Stimulated activated naive CD4-positive, alpha-beta T cell treated with Interleukin-2 at 50 U/mL for 16 hours (primary cell): ENCODE results near the gene ARHGEF1.
A peak's percentile ranks its signal among the peaks of the same experiment; 100 is the strongest.

Source experiments
- DNase-seq: peaks from one replicate; lab custom pipeline; 2025; lab: John Stamatoyannopoulos, UW

The ARHGEF1 gene

DNA sequence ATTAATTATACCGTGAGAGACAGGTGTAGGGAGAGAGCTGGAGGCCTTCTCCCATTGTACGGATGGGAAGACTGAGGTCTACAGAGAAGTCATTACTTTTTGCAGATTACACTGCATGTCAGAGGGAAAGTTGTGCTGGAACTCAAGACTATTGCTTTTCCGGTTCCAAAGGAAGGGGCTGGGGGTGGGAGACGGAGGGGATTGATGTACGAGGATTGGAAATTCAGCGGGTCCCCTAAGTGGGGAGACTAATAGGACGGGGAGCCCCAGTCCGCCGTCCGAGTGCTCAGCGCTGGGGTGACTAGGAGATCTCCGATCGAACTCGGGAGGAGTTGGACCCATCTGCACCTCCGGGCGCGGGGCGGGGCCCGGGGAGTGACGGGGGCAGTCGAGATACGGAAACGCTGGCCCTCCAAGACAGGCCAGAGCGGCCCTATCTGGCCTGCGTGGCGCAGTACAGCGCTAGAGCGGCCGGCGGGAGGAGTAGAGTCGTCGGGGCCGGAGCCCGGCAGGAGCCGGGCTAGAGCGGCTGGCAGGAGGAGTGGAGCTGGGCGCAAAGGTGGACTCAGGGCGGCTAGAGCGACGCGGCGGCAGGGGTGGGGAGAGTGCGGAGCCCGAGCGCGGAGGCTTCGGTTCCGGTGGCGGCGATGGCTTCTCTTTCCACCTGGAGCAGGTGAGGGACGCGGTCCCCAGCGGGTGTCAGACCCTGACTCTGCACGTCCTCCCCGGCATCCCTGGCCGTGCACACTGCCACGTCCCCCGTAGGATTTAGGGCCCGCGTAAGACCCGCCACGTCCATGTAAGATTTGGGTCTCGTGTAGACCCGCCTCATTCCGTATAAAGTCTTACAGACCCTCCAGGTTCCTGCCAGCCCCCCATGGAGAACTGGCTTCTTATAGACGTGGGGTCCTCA is 1.1 kb downstream of the ARHGEF1 start:
- DNase-seq: peak; percentile 85

DNA sequence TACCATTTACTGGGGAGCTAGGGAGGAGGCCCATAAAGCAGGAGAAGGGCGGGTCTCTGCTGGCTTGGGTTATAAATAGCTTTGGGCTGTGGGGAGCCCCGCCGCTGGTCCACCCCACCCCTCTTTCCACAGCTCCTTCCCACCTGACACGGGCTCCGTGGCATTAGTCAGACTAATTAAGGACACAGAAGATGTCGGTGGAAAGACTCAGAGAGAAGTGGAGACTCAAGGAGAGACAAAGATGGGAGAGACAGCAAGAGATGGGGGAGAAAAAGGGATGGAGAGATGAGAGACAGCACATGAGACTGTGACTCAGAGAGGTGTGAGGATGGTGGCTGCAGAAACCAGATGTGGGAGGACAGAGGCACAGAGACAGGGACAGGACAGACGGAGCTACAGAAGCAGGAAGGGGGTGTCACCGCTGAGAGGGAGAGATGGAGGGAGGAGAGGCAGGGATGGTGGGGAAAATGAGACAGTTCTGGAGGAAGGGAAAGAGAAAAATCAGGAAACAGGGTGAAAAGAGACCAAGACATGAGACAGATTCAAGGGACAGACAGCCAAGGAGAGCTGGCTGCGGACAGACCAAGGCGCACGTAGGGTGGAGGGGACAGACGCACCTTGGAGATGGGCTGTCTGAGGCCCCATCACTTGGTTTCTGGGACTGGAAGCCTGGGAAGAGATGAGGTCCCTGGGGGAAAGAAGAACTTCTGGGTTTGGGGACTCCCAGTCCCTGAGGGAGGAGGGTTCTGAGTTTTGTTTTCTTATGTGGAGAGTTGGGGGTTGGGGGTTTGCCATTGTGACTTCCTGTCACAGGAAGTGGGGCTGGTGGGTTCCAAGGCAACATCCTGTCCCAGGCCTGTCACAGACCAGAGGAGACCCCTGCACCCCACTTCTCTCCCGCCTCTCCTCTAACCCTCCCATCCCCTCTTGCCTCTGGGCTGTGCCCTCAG is 4.1 kb downstream of the ARHGEF1 start:
- peak; percentile 56 for DNase-seq

DNA sequence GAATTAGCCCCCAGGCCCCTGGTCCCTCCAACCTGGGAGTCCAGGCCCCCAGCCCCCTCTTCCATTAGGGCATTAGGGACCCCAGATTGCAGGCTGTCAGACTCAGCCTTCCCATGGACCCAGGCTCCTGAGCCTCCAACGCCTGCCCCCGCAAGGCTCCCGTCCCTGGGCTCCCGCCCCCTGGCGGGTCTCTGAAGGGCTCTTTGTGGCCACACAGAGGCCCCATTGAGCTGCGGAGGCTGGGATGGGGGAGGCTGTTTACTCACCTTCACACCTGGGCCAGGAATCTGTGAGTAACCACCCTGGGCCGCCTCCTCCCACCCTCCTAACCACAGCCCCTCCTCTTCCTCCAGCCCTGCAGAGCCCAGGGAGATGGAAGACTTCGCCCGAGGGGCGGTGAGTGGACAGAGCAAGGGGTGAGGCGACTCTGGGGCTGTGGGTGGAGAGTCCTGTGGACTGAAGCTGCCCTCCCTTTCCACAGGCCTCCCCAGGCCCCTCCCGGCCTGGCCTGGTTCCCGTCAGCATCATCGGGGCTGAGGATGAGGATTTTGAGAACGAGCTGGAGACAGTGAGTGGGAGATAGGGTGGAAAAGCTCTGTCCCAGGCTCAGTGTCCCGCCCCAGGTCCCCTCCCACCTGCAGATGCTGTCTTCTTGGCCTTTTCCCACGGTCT is 4.9 kb downstream of the ARHGEF1 start:
- peak; percentile 89 for DNase-seq

DNA sequence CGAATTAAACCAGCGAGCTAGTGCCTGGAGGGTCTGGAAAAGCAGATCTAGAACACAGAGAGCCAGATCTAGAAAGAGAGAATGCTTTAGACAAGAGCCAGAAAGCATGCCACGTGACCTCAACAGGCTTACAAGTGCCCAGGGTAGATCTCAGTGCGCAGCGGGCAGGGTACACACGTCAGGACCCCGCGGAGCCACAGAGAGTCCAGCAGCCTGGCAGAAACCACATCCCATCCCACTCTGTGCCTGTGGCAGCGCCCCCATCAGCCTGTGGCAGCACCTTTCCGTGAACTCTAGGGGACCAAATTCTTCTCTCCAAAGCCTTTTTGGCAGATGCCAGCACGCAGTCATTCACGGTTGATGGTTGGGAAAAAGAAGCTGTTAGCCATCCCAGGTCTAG is 5.9 kb downstream of the ARHGEF1 start:
- no peak for DNase-seq

GRCh38 chr19:41889896-41890295 is 6.9 kb downstream of the ARHGEF1 start:
- DNase-seq: no peak

DNA sequence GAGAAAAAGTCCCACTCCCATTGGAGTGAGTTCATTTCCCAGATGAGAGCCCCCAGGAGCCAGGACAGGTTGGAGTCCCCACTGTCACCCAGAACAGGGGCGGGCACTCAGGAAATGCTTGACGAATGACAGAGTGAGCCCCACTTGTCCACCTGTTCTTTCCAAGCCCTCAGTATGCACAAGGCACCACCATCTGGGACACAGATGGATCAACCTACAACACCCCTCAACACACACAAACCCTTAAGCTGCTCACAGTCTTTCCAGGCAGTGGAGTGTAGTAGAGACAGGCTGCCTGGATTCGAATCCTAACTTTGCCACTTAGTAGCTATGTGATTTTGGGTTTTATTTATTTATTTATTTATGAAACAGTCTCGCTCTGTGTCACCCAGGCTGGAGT is 8.0 kb downstream of the ARHGEF1 start:
- DNase-seq: no peak

- DNase-seq: no peak
Measured at GRCh38 chr19:41892173-41892902, 9.4 kb downstream of the ARHGEF1 start.

- no peak for DNase-seq
Measured at GRCh38 chr19:41893899-41894298, 10.9 kb downstream of the ARHGEF1 start.

DNA sequence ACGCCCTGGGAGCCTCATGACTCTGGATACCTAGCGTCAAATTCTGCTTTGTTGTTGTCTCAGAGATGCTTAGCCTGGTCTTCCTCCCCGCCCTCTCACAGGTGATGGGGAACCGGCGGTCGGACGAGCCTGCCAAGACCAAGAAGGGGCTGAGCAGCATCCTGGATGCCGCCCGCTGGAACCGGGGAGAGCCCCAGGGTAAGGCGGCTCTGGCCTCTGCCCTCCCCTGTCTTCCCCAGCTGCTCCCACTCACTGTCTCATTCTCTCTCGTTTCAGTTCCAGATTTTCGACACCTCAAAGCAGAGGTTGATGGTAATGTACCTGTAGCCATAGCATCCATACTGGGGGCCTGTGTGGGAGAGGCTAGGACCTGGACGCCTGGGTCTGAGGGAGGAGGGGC is 11.4 kb downstream of the ARHGEF1 start:
- DNase-seq: no peak

DNA sequence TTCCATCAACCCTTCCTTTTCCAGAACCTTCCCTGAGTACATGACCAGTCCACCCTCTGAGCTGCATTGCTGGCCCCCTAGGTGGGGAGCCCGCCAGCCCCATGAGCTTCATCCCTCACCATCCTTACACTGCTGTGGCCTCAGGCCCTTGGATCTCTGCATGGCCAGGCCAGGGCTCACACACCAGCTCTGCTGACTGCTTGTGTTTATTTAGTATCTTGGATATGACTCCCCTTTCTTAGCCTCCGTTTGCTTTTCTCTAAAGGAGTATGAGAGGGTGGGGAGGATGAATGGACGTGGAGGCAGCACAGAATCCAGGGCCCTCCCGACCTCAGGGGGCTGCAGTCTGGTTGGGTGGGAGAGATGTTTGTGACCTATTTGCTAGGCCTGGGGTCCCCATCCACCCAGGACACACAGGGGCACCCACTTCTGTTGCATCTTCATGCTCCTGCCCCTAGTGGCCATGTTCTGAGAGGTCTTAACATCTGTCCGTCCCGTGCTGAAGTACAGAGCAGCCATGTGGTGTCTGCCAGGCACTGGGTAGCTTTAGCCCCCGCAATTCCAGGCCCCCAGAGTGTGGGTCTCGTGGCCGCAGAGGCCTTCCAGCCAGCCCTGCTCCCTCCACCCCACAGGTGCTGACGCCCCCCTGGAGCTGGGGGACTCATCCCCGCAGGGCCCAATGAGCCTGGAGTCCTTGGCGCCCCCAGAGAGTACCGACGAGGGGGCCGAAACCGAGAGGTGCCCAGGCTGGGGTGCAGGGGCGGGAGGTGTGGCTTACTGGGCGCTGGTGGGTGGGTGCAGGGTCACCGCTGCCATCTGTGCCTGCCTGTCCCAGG is 13.0 kb downstream of the ARHGEF1 start:
- DNase-seq: no peak

GRCh38 chr19:41896581-41896942 is 13.6 kb downstream of the ARHGEF1 start:
- no peak for DNase-seq

DNA sequence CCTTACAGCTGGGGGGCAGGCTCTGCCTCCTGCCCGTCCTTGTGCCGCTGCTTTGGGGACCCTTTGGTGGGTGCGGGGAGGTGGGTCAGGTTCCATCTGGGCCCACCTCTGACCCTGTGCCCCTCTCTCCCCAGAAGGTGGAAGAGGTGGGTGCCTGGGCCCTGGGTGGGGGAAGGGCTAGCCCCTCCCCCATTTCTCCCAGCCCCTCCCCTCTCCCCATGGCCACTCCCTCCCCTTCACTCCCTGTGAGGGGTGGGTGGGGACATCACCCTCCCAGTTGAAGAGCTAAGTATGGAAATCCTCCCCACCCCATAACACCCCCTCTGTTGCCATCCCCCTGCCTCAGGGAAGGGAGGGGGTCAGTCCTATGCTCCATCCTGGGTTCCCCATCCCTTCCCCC is 14.2 kb downstream of the ARHGEF1 start:
- no peak for DNase-seq

- DNase-seq: no peak
Measured at GRCh38 chr19:41897820-41898219, 14.8 kb downstream of the ARHGEF1 start.

- no peak for DNase-seq
Measured at GRCh38 chr19:41898235-41898634, 15.3 kb downstream of the ARHGEF1 start.

GRCh38 chr19:41901707-41902360 is 18.9 kb downstream of the ARHGEF1 start:
- DNase-seq: no peak

GRCh38 chr19:41902594-41902993 is 19.6 kb downstream of the ARHGEF1 start:
- DNase-seq: no peak

DNA sequence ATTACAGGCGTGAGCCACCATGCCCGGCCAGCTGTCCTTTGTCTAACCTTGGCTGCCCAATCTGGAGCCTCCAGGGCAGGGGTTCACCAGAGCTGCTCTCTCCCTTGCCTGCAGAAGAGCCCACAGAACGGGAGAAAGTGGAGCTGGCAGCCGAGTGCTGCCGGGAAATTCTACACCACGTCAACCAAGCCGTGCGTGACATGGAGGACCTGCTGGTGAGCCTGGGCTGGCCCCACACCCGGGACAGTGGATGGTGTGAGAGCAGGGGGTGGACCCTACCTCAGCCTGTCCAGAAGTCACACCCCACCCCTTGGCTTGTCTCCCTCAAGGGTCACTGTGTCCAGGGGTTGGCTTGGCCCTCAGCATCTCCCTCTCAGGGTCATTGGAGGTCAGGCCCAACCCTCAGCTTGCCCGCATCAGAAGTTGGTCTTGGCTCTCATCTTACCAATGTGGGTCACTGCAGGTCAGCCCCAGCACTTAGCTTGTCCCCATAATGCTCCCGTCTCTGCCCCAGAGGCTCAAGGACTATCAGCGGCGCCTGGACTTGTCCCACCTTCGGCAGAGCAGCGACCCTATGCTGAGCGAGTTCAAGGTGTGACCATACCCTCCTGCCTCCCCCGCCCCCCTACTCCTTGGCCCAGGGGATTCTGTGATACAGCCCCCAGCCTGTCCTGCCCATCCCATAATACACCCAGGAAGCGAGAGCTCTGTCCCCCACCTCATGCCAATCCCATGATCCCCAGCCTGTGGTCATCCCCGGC is 20.4 kb downstream of the ARHGEF1 start:
- DNase-seq: no peak

- DNase-seq: no peak
Measured at GRCh38 chr19:41904118-41904870, 21.3 kb downstream of the ARHGEF1 start.
